T-helper 9 cell (primary cell): Measurements from ENCODE around the gene CLCN1.
A peak's percentile ranks its signal among the peaks of the same experiment; 100 is the strongest.
"Not testable (repeated sequence)": the region's sequence is repeated elsewhere in the genome, so short reads cannot be mapped to it uniquely, and the experiment has no call there.

Experiments
- DNase-seq: peaks from one replicate; pipeline ENCODE4 v3.0.0-alpha.2; 2020
- total RNA-seq, 2 donors: gene quantifications; one replicate each; lab custom pipeline; 2026; lab: John Stamatoyannopoulos, UW

Gene CLCN1
- 0 to 0.07 reads per million in 2 donors for total RNA-seq

DNA sequence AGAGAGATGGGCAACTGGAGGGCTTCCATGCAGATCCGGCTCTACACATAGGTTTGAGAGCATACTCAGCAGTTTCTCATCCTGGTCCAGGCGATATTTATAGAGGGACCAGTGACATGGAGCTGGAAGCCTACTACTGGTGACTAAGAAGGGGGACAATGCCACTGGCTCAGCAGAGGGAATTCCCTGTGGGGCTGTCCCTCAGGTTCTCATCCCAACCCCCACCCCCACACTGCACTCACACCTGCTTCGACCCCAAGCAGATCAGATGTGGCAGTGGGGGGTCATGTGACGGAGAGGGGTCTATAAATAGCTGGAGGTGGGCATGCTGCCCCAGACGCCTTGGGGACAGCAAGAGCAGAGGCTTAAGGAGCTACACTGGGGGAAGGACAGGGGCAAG, at the start of gene CLCN1:
CLCN1 (plus strand) TSS at position 336 of the 400 bp plus-strand sequence. CDS start 102 bp downstream, outside the sequence.
- DNase-seq = no peak

DNA sequence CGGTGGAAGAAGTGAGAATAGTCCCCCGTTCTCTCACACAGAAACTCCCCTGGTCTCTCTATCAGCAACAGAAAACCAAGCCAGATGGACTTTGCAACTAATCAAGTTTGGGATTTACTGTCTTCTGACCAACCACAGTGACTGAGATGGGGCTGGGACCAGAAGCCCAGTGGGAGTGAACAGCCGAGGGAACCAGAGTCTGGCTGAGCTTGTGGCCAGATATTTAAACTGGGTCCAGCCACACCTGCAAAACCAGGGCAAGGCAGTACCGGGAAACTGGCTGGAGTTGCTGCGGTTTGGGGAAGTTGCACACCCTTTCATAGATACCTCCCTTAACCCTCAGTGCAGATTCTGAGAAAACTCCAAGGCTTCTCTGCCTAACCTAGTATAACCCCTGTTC, 46.7 kb upstream of the CLCN1 start:
- no peak for DNase-seq

DNA sequence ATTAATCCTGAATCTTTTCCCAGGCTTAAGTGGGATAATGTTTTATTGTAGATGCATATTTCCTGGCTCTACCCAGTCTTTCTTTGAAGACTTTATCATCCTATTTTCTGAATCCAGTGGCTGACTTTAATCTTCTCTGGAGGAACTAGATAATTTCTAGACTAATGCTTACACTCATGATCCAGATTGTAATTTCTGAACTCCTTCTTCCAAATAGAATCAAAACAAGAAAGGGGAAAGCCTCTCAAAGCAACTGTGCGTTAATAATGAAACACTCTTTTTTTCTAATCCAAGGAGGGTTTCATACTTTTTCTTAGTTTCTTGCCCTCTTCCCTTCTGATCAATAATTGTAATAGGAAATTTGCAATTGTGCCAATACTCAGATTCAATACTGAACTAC, 44.7 kb upstream of the CLCN1 start:
- DNase-seq = no peak

DNA sequence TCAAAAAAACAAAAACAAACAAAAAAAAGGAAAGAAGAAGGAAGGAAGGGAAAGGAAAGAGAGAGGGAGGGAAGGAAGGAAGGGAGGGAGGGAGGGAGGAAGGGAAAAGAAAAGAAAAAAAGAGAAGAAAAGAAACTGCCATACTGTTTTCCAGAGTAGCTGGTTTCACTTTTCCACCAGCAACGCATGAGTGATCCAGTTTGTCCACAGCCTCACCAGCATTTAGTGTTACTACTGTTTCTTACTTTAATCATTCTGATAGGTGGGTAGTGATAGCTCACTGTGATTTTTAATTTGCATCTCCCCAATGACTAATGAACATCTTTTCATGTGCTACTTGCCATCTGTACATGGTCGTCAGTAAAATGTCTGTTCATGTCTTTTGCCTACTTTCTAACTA, 43.0 kb upstream of the CLCN1 start:
- DNase-seq = no peak

DNA sequence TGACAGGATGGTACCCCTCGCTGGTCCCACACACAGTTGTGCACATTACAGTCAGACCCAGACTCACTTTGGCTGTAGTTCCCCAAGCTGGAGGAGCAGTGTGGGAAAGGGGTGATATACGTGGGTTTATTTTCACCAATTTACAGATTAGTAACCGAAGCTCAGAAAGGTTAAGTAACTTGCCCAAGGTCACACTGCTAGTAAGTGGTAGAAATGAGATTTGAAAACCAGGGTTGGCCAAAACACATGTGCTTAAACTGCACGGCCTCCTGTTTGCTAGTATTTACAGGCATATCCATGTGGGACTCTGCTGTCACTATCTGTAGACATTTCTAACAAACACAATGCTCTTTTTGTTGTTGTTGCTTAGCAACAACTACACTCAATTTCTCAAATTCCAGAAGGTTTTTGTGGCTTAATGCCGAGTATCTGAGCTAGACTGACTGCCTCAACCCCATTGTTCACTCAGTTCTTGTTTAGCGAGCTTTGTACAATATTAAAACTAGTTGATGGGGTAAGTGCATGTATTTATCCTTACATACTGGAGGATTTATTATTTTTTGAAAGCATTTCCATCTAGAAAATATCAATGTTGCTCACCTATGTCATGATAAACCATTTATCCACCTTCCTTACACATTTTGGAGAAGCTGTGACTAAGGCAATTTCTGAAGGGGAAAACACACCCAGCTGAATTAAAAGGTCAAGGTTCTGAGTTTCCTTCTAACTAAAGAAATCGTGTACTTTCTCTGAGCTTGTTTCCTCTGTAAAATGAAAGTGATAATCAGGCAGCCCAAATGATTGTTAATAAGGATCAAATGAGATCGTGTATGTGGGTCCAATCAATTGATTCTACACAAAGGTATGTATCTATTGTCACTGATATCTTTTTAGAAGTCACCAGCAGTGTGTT, 36.5 kb upstream of the CLCN1 start:
- DNase-seq = no peak

DNA sequence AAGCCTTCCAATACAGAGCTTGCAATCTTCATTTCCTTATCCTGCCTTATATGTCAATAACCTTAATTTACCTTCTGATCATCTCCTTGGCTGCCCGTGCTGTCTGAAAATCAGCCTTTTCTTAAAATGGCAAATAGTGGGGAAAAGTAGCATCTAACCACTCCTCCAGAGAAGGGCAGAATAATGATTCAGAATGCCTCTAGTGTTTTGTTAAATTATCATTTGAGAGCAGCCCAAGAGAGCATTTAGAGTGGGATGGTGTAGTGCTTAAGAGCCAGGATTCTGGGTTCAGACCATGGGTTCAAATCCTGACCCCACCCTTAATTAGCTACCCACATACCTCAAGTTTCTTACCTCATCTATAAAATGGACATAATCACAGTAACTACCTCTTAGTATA, 35.8 kb upstream of the CLCN1 start:
- no peak for DNase-seq

DNA sequence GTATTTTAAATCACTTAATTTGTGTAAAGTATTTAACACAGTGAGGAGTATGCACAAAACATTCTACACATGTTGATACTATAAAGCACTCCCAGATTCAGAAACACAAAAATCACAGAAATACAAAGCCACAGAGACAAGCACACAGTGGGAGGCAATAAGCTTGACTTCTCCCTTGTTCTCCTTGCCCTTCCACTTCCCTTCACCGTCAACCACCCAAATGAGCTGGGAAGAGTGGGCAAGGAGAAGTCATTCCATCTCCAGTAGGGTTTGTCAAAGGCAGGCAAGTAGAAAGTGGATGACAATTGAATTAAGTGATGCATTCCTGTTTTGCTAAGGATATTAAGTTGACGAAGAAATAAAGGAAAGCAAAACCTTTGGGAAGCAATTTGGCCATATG, 35.3 kb upstream of the CLCN1 start:
- DNase-seq = no peak

DNA sequence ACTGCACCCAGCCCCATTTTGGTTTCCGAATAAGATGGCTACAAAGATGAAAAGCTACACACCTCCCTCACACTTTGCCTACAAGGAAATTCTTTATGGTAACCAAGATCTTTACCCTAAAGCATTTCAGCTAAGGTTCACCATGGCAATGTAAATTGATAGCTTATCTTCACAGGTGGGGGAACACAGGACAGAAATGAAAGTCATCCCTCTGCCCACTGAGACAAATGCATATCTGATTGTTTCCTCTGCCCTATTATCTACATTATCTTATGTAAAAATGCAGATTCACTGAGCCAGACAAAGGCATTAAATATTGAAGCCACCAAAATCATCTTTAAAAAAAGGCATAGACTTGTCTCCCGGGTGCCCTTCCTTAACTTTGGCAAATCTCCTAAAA, 34.4 kb upstream of the CLCN1 start:
- DNase-seq = no peak

DNA sequence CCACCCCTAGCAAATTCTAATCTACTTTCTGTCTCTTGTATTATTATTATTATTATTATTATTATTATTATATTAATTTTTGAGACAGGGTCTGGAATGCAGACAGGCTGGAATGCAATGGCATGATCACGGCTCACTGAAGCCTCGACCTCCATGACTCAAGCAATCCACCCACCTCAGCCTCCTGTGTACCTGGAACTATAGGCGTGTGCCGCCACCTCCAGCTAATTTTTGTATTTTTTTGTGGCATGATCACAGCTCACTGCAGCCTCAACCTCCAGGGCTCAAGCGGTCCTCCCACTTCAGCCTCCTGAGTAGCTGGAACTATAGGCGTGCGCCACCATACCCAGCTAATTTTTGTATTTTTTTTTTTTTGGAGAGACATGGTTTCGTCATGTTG, 33.8 kb upstream of the CLCN1 start:
- DNase-seq = no peak

DNA sequence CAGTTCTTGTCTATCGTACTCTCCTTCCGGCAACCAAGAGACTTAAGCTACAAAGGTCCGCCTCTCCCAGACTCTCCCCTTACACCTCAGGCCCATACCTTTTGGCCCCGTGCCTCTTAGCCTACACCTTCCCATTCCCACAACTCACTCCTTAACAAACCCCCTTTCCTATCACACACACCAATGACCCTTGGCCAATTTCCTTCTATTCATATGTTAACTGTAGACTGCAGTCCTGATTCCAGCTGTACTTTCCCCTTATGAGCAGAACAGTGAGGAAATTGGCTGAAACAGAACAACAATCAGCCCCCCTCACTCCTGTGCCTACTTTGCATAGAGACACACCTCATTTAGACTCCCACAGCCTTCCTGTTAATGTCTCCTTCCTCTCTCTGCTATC, 32.5 kb upstream of the CLCN1 start:
- DNase-seq = no peak

DNA sequence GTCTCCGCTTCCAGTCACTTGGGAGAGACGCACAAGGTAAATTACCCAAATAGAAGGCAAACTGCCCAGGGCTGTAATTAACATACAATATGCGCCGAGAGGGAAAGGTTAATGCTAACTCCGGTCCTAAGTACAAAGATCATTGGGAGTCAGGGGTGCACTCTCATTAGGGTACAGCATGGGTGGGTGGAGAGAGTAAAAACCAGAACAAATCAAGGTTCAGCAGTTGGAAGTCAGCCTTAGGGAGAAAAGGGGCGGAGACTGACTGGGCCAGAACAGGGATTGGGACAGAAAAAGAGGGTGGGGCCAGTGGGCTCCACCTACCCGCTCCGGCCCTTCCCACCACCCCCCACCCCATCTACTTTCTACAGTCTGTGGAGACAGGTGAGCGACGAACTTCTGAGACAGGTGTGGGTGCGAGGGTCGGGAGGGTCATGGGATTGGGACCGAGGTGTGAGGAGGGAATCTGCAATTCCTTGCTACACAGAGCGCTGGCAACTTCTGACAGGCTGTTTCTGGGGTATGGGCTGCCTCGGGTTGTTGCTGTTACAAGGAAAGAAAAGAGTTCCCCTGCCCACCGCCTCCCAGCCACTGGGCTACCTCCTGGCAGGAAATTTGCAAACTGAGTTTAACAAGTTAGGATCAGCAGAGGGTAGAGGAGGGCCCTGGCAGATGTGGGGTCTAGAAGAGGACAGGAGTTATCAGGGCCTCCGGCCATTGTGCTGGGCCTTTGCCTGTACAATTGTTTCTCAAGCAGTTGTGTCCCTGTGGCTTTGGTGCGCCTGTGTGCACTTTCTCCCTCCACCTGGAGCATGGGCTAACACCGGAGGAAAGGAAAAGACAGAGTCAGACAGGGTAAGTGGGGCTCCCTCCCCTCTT, 31.1 kb upstream of the CLCN1 start, which contains the start of gene TMEM139:
TMEM139 (plus strand) TSS at position 368 of the 879 bp plus-strand sequence. CDS start 1,000 bp downstream, outside the sequence.
- DNase-seq = no peak

DNA sequence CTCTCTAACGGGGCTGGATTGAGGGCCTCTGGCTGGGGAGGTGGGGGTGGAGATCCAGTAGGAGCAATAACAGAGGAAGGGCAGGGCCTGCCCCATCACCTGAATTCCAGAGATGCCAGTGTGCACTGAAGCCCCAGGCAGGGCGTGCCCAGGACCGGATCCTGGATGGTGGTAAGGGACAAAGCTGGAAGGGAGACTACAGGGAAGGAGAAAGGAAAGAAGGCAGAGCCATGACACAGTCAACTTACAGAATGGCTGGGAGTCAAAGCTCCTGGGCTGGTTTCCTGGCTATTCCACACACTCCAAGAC, 30.5 kb upstream of the CLCN1 start:
- no peak for DNase-seq

DNA sequence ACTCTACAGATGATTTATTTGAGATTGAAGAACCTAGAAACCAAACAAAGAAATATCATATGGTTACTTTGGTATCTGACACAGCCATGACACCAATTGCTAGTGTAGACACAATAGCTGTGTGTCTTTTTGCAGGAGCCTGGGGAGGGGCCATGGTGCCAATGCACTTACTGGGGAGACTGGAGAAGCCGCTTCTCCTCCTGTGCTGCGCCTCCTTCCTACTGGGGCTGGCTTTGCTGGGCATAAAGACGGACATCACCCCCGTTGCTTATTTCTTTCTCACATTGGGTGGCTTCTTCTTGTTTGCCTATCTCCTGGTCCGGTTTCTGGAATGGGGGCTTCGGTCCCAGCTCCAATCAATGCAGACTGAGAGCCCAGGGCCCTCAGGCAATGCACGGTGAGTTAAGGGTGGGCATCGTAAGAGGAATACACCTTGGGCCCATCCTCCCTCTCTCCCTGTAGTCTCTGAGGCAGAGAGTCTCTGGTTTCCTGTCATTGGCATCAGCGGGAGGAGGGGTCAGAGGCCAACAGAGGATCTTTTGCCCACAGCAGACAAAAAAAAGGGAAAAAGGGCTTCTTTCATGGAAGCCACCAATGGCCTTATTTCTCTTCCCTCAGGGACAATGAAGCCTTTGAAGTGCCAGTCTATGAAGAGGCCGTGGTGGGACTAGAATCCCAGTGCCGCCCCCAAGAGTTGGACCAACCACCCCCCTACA, 29.9 kb upstream of the CLCN1 start:
- no peak for DNase-seq

DNA sequence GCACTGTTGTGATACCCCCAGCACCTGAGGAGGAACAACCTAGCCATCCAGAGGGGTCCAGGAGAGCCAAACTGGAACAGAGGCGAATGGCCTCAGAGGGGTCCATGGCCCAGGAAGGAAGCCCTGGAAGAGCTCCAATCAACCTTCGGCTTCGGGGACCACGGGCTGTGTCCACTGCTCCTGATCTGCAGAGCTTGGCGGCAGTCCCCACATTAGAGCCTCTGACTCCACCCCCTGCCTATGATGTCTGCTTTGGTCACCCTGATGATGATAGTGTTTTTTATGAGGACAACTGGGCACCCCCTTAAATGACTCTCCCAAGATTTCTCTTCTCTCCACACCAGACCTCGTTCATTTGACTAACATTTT, 29.4 kb upstream of the CLCN1 start:
- DNase-seq = no peak

DNA sequence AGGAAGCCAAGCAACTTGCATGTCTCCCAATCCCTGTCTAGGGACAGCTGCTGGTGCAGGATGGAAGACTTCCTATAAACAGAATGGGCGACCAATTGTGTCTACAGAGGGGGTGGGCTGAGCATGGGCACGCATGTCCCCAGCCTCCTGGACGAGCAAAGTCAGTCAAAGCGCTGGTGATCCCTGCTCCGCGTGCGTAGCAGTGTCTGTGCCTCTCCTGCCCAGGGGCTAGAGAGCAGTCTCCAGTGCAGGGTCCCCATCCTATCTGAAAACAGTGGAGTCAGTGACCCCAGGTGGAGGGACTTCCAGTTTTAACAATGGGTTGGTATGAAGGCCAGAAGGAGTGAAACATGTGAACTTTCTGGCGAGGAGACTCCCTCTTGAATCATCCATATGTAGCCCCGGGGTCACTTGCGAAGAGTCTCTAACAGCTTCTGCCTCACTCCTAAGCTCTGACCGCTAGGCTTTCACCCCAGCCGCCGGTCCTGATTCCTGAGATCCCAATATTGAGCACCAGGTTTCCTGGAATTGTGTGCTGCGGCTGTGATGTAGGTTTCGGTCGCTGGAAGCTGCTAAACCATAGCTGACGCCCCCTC, 28.5 kb upstream of the CLCN1 start:
- no peak for DNase-seq

DNA sequence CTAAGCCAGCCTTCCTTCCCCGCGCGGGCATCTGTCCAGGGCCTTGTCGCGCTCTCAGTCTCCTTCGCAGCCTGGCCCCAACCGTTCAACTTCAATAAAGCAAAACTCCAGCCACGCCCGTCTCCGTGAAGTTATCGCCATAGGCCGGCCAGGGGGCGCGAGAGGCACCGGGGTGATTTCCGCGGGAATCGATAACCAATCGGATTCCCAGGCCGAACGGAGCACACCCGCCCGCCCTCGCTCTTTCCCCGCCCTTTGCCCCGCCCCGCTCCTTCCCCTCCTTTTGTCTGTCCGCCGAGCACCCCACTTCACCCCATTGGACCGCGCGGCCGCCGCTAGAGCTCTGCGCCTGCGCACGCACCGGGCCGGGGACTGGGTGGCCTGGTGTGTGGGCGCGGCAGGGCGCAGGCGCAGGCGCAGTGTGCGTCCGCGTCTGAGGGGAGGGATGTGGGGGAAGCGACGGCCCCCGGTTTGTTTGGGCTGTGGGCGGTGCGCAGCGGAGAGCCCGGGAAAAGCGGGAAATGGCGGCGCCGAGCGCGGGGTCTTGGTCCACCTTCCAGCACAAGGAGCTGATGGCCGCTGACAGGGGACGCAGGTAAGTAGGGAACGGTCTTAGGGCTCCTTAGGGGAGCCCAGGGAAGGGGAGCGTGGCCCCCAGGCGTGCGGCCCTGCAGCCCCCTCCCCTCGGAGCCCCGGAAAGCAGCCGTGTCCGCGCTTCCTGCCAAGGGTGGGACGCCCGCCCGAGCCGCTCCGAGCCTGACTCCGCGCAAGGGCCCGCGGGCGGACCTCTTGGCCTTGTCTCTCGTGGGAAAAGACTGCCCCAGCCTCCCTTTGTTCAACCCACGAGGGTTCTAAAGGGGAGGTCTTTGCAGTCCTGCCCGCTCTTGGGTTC, 27.7 kb upstream of the CLCN1 start, which contains the start of gene CASP2:
CASP2 (plus strand) TSS at position 417 of the 892 bp plus-strand sequence; CDS start at position 522, 105 bp downstream.
- peak; percentile 99 for DNase-seq

DNA sequence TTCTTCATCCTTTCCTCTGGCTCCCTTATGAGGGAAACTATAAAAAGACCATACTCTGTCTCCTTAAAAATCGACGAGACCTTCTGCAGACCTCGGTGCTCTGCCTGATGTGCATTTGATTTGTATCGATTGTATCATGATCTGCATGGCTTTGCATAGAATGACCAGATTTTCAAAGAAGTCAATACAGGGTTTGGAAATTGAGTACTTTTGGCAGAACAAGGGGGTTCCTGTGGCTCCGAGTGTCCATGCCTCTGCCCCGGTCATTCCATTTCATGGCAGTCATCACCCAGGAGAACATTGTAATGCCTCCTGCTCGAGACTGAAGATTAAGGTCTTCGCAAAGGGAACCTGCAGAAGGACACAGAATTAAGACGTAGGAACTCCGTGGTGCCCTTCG, 27.1 kb upstream of the CLCN1 start:
- no peak for DNase-seq

DNA sequence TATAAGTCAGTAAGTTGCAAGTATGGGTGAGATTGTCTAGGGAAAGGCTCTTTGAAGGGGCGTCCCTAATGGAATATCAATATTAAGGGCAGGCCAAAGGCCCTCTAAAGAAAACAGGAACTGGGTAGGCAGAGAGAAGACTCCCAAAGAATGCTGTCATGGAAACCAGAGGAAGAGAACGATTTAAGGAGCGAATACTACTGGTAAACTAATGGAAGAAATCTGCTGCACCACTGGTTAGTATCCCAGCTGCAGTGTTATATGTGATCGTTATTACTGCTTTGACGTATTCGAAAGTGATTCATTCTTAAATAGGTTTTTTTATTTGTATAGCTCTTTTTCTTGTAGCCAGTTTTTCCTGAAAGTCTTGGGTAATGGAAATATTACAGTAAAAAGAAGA, 26.5 kb upstream of the CLCN1 start:
- no peak for DNase-seq

DNA sequence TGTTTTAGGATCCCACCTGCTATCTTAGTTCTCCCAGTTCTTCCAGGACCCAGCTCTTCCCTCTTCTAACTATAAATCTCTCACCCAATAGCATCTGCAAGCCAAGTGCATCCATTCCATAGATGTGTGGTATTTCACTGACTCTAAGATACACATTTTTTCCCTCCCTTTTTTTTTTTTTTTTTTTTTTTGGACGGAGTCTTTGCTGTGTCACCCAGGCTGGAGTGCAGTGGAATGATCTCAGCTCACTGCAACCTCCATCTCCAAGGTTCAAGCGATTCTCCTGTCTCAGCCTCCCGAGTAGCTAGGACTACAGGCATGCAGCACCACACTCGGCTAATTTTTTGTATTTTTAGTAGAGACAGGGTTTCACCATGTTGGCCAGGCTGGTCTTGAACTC, 26.0 kb upstream of the CLCN1 start:
- DNase-seq = not testable (repeated sequence)

DNA sequence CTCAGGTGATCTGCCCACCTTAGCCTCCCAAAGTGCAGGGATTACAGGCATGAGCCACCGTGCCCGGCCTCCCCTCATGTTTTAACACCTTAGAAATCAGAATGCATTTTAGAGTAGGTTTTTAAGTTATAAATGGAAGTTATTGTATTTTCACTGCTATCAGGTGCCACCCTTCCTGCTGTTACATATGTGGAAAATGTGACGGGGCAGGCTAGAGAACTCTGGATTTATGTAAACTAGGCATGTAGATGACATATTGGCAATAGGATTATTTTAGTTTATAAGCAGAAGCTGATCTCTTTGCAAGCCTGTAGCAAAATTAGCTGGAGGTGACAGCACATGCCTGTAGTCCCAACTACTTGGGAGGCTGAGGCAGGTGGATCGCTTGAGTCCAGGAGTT, 25.6 kb upstream of the CLCN1 start:
- no peak for DNase-seq

DNA sequence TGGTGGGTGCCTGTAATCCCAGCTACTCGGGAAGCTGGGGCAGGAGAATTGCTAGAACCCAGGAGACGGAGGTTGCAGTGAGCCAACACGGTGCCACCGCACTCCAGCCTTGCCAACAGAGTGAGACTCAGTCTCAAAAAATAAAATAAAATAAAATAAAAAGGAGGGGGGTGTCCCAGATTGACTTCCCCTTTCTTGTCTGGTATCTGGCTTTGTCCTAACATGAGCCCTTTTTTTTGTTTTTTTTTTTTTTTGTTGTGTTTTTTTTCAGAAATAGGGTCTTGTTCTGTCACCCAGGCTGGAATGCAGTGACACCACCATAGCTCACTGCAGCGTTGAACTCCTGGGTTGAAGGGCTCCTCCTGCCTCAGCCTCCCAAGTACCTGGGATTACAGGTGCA, 23.0 kb upstream of the CLCN1 start:
- DNase-seq = no peak

DNA sequence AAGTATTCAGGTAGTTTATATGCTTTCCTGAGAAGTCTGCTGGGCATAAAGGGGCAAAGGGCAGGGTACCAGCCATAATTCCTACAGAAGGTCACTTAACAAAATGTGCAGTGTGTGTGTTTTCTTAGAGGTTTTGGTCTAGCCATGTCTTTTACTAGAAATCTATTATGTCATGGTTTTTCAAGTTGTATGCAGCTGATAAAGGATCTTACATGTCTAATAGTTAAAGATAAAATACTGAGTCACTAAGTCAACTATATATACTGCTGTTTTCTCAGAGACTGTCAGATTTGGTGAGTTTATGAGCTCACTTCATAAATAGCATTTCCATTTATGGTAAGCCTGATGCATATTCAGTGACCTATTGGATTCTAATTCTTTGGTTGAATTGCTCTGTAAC, 20.0 kb upstream of the CLCN1 start:
- DNase-seq = no peak
